Measurements from ENCODE around the gene CNOT3. TPM values are rescaled to one million over a fixed set of nuclear protein-coding genes. Genes with fewer than 3 reads are reported as not detected.

The CNOT3 gene
- total and polyA plus RNA-seq, 9 of the 15 experiments (the other 6 are each of a cell fraction or from before 2014, with no cell fraction given), result 0.27 to 60.4 (median 9.9) TPM

DNA sequence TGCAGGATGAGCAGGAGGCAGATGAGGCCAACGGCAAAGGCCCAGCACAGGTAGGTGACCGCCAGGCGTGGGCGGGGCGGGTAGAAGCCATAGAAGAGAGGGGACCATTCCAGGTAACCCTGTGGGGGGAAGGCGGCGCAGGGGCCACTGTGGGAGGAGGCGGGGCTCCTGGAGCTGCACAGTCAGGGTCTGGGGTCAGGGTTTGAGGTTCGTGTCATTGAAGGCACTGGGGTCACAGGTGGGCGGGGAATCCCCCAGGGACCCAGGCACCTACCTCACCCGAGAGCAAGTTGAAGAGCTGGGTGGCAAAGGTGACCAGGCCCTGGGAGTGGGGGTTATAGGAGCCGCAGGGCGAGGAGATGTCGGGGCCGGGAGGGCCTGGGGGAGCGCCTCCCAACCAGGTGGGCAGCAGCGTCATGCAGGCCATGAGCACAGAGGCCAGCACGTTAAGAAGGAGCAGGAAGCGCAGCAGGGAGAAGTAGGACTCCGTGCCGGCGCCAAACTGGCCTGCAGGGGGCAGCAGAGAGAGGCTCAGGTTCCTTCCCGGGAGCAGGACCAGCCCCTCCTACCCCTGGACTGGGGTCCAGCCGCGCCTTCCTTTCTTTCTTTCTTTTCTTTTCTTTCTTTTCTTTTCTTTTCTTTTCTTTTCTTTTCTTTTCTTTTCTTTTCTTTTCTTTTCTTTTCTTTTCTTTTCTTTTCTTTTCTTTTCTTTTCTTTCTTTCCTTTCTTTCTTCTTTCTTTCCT lies 30.8 kb downstream of the CNOT3 start (continued):
- TF ChIP-seq, protein P1, sequence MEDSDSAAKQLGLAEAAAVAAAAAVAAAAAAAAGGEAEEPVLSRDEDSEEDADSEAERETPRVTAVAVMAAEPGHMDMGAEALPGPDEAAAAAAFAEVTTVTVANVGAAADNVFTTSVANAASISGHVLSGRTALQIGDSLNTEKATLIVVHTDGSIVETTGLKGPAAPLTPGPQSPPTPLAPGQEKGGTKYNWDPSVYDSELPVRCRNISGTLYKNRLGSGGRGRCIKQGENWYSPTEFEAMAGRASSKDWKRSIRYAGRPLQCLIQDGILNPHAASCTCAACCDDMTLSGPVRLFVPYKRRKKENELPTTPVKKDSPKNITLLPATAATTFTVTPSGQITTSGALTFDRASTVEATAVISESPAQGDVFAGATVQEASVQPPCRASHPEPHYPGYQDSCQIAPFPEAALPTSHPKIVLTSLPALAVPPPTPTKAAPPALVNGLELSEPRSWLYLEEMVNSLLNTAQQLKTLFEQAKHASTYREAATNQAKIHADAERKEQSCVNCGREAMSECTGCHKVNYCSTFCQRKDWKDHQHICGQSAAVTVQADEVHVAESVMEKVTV (CRISPR knock-in tag; IDR thresholded peaks at IDR 0.05), result 0 out of 2 replicates have a peak, but pooled peaks have one; percentile 19
- TF ChIP-seq, protein P2, sequence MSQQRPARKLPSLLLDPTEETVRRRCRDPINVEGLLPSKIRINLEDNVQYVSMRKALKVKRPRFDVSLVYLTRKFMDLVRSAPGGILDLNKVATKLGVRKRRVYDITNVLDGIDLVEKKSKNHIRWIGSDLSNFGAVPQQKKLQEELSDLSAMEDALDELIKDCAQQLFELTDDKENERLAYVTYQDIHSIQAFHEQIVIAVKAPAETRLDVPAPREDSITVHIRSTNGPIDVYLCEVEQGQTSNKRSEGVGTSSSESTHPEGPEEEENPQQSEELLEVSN (IDR thresholded peaks at IDR 0.05; ENCODE audit: borderline replicate concordance in 1 of 2, extremely low read depth in 1 of 2, insufficient read depth in 1 of 2, insufficient read length in 1 of 2, low read depth in 1 of 2, low read length in 1 of 2, poor library complexity in 1 of 2, severe bottlenecking in 1 of 2), result no peak
- TF ChIP-seq TEAD1 (CRISPR knock-in tag; IDR thresholded peaks at IDR 0.05) (peak in 1 of 2 experiments; percentile 18; a peak in 1 of 4 replicates), TEAD4 (IDR thresholded peaks at IDR 0.05; ENCODE audit: low read length) (no peak), TEAD4 (CRISPR knock-in tag; IDR thresholded peaks at IDR 0.05; ENCODE audit: borderline replicate concordance) (no peak), NR2C1 (IDR thresholded peaks at IDR 0.05) (no peak), NR2C1 (tag; IDR thresholded peaks at IDR 0.05) (no peak), POLR2G (IDR thresholded peaks at IDR 0.05; ENCODE audit: low read depth, low read length) (peak; percentile 43; the same call in 1 of the 2 replicates), E2F3 (CRISPR knock-in tag; IDR thresholded peaks at IDR 0.05) (no peak), ZNF431 (CRISPR knock-in tag; IDR thresholded peaks at IDR 0.05) (no peak), MEF2D (tag; conservative IDR thresholded peaks at IDR 0.05; ENCODE audit: low read depth) (no peak), YY1 (IDR thresholded peaks at IDR 0.05; ENCODE audit: borderline replicate concordance in 1 of 3, control insufficient read depth in 1 of 3, extremely low read depth in 1 of 3, insufficient read depth in 3 of 3, insufficient read length in 1 of 3, insufficient replicate concordance in 2 of 3, low read depth in 1 of 3, low read length in 2 of 3) (peak in 1 of 3 experiments; percentile 37), ZNF12 (CRISPR knock-in tag; IDR thresholded peaks at IDR 0.05) (peak; percentile 81), SMARCC2 (IDR thresholded peaks at IDR 0.05; ENCODE audit: low read depth) (no peak)
- TF ChIP-seq, protein P3, sequence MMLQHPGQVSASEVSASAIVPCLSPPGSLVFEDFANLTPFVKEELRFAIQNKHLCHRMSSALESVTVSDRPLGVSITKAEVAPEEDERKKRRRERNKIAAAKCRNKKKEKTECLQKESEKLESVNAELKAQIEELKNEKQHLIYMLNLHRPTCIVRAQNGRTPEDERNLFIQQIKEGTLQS (IDR thresholded peaks at IDR 0.05), result no peak
- TF ChIP-seq, protein P3 (CRISPR knock-in tag; conservative IDR thresholded peaks at IDR 0.05), result no peak
- TF ChIP-seq, protein P4, sequence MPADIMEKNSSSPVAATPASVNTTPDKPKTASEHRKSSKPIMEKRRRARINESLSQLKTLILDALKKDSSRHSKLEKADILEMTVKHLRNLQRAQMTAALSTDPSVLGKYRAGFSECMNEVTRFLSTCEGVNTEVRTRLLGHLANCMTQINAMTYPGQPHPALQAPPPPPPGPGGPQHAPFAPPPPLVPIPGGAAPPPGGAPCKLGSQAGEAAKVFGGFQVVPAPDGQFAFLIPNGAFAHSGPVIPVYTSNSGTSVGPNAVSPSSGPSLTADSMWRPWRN (IDR thresholded peaks at IDR 0.05; ENCODE audit: low read depth), result no peak
- TF ChIP-seq, protein P5, sequence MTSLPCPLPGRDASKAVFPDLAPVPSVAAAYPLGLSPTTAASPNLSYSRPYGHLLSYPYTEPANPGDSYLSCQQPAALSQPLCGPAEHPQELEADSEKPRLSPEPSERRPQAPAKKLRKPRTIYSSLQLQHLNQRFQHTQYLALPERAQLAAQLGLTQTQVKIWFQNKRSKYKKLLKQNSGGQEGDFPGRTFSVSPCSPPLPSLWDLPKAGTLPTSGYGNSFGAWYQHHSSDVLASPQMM (CRISPR knock-in tag; IDR thresholded peaks at IDR 0.05), result no peak
- TF ChIP-seq, protein P6, sequence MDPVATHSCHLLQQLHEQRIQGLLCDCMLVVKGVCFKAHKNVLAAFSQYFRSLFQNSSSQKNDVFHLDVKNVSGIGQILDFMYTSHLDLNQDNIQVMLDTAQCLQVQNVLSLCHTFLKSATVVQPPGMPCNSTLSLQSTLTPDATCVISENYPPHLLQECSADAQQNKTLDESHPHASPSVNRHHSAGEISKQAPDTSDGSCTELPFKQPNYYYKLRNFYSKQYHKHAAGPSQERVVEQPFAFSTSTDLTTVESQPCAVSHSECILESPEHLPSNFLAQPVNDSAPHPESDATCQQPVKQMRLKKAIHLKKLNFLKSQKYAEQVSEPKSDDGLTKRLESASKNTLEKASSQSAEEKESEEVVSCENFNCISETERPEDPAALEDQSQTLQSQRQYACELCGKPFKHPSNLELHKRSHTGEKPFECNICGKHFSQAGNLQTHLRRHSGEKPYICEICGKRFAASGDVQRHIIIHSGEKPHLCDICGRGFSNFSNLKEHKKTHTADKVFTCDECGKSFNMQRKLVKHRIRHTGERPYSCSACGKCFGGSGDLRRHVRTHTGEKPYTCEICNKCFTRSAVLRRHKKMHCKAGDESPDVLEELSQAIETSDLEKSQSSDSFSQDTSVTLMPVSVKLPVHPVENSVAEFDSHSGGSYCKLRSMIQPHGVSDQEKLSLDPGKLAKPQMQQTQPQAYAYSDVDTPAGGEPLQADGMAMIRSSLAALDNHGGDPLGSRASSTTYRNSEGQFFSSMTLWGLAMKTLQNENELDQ (CRISPR knock-in tag; IDR thresholded peaks at IDR 0.05; ENCODE audit: borderline replicate concordance), result no peak

All from K562 (cell line).